Endothelial cell of umbilical vein (primary cell): Measurements from ENCODE around the gene RAC2. TPM values are rescaled to one million over a fixed set of nuclear protein-coding genes. Genes with fewer than 3 reads are reported as not detected.

Source experiments
- BruUV-seq: library from RNA; stranded (reverse); fragments of 400-500 nt; replicated peaks from 2 replicates; lab custom pipeline; 2021; lab: Mats Ljungman, UMichigan
- CTCF ChIA-PET: fragments of 300-600, 350-600 bp; sonication (Branson Sonifier 250); formaldehyde crosslinking; loops from one replicate; lab custom pipeline; 2021; ENCODE audit warnings: antibody characterized with exemption, inconsistent platforms; lab: Charles Lee
- POLR2A ChIA-PET: fragments of 300-600, 350-600 bp; sonication (Branson Sonifier 250); formaldehyde crosslinking; loops from one replicate; lab custom pipeline; 2021; ENCODE audit warnings: antibody characterized with exemption, inconsistent platforms; lab: Charles Lee
- DNase-seq: peaks from one replicate; pipeline ENCODE4 v3.0.0-alpha.2; 2011; ENCODE audit warnings: low read depth, low spot score
- FAIRE-seq: peaks from 2 replicates; lab custom pipeline; 2011; peaks lifted over from hg19 to GRCh38; lab: Jason Lieb, UNC
- H2AFZ ChIP-seq: 2 replicates; pipeline ENCODE4 v1.6.0; 2012; ENCODE audit warnings: low read depth, low read length, control low read depth, inconsistent platforms
- H3K27ac ChIP-seq: 2 replicates; pipeline ENCODE4 v1.5.1; 2011; ENCODE audit warnings: low read depth, mild to moderate bottlenecking, control low read depth, low read length, moderate library complexity; ENCODE audit not compliant: insufficient read depth
- H3K27me3 ChIP-seq, 2 experiments: 2 replicates each; pipeline versions ENCODE4 v1.6.0 to v1.6.1; 2011; ENCODE audit warnings: low read length in 2 of 2, mixed read lengths in 1 of 2; ENCODE audit not compliant: control insufficient read depth in 2 of 2, insufficient read depth in 2 of 2
- H3K36me3 ChIP-seq, 2 experiments: 2 replicates in 1 of 2; 3 replicates in 1 of 2; pipeline ENCODE4 v1.5.1; 2011; ENCODE audit warnings: low read length in 2 of 2, mild to moderate bottlenecking in 1 of 2, moderate library complexity in 1 of 2; ENCODE audit not compliant: control insufficient read depth in 2 of 2, insufficient read depth in 2 of 2; ENCODE audit errors: extremely low read depth in 1 of 2
- H3K4me1 ChIP-seq: 3 replicates; pipeline ENCODE4 v1.5.1; 2011; ENCODE audit warnings: mild to moderate bottlenecking, low read length; ENCODE audit not compliant: control insufficient read depth, insufficient read depth; ENCODE audit errors: extremely low read depth
- H3K4me2 ChIP-seq: 2 replicates; pipeline ENCODE4 v1.6.1; 2011; ENCODE audit warnings: low read length, control low read depth, mixed read lengths; ENCODE audit not compliant: insufficient read depth
- H3K4me3 ChIP-seq, 3 experiments: fragments of 200-600 bp in 1 of 3; sonication (generic), shearing (Covaris generic) in 1 of 3; replicated peaks in 1 of 3; 2 replicates each; pipeline ENCODE4 v1.5.1; 2011 to 2016; ENCODE audit warnings: control low read depth in 3 of 3, low read length in 3 of 3, mild to moderate bottlenecking in 2 of 3, inconsistent platforms in 1 of 3, low read depth in 1 of 3, moderate library complexity in 1 of 3; ENCODE audit not compliant: insufficient read depth in 1 of 3
- H3K79me2 ChIP-seq: 2 replicates; pipeline ENCODE4 v1.6.0; 2012; ENCODE audit warnings: low read length, inconsistent platforms; ENCODE audit not compliant: control insufficient read depth, insufficient read depth
- H3K9ac ChIP-seq: replicated peaks from 2 replicates; pipeline ENCODE3; 2011; ENCODE audit warnings: low read length, control low read depth; ENCODE audit not compliant: insufficient read depth; ENCODE audit errors: extremely low read depth
- H3K9me1 ChIP-seq: replicated peaks from 3 replicates; pipeline ENCODE4 v1.6.0; 2011; ENCODE audit warnings: mild to moderate bottlenecking, low read length; ENCODE audit not compliant: control insufficient read depth, insufficient read depth; ENCODE audit errors: extremely low read depth
- H3K9me3 ChIP-seq: replicated peaks from 2 replicates; pipeline ENCODE4 v1.5.1; 2012; ENCODE audit warnings: low read length, inconsistent platforms; ENCODE audit not compliant: control insufficient read depth, insufficient read depth
- H4K20me1 ChIP-seq: replicated peaks from 2 replicates; pipeline ENCODE3; 2011; ENCODE audit warnings: mild to moderate bottlenecking, low read length; ENCODE audit not compliant: control insufficient read depth, insufficient read depth; ENCODE audit errors: extremely low read depth
- CTCF ChIP-seq, 2 donors: IDR thresholded peaks; 1 replicate in 1 of 2; 2 replicates in 1 of 2; pipeline ENCODE4 v1.5.1; 2011; ENCODE audit warnings: low read length in 2 of 2, mild to moderate bottlenecking in 2 of 2, moderate library complexity in 2 of 2, control low read depth in 1 of 2, inconsistent platforms in 1 of 2, low read depth in 1 of 2; ENCODE audit not compliant: insufficient read depth in 1 of 2; ENCODE audit errors: extremely low read depth in 1 of 2
- EZH2 ChIP-seq: IDR thresholded peaks from 2 replicates; pipeline ENCODE4 v1.6.1; 2012; ENCODE audit warnings: borderline replicate concordance, low read depth, mild to moderate bottlenecking, moderate library complexity, low read length, inconsistent platforms; ENCODE audit not compliant: severe bottlenecking
- FOS ChIP-seq: IDR thresholded peaks from 2 replicates; pipeline ENCODE4 v1.6.1; 2011; ENCODE audit warnings: mild to moderate bottlenecking, low read length, moderate library complexity, borderline replicate concordance; ENCODE audit not compliant: insufficient read depth
- GATA2 ChIP-seq: IDR thresholded peaks from 2 replicates; pipeline ENCODE4 v1.7.0; 2011; ENCODE audit warnings: low read depth, mild to moderate bottlenecking, moderate library complexity, mixed read lengths, low read length; ENCODE audit not compliant: insufficient read length, insufficient read depth
- JUN ChIP-seq: IDR thresholded peaks from 2 replicates; pipeline ENCODE4 v1.6.1; 2011; ENCODE audit warnings: borderline replicate concordance, low read depth; ENCODE audit not compliant: insufficient read length, insufficient read depth
- MAX ChIP-seq: IDR thresholded peaks from 2 replicates; pipeline ENCODE4 v1.6.1; 2011; ENCODE audit not compliant: insufficient read depth, insufficient read length
- MYC ChIP-seq: IDR thresholded peaks from one replicate; pipeline ENCODE4 v1.6.1; 2011; ENCODE audit warnings: mild to moderate bottlenecking, low read depth, low read length
- POLR2A ChIP-seq: IDR thresholded peaks from 2 replicates; pipeline ENCODE4 v1.6.1; 2012; ENCODE audit warnings: low read depth, mild to moderate bottlenecking, control low read depth, low read length
- POLR2AphosphoS5 ChIP-seq: IDR thresholded peaks from 2 replicates; pipeline ENCODE4 v1.6.1; 2012; ENCODE audit warnings: low read depth, mild to moderate bottlenecking, control low read depth, low read length, moderate library complexity; ENCODE audit not compliant: insufficient read depth
- dilution Hi-C: fragments of 300-500 bp; cut with MboI; formaldehyde crosslinking; loops from one replicate; pipeline ENCODE4 v1.15.0; 2019; ENCODE audit warnings: low sequenced_read_pairs; ENCODE audit not compliant: extremely low pct_ligation_motif_present
- intact Hi-C: fragments of 100-400 bp; cut with micrococcal nuclease; formaldehyde crosslinking; loops from one replicate; pipeline ENCODE4 v1.10.0; 2022
- polyA plus RNA-seq, 4 experiments: library from polyadenylated mRNA; depleted of rRNA in 3 of 4; stranded (reverse) in 3 of 4; unstranded in 1 of 4; fragments of >200 nt; gene quantifications; 2 replicates each; pipeline versions ENCODE4 v1.2.1 to v1.2.3, GENCODE V29; 2011 to 2012; ENCODE audit warnings: missing spikeins in 1 of 4
- total RNA-seq: library from RNA; stranded (reverse); gene quantifications from 2 replicates; pipeline ENCODE4 v1.2.3, GENCODE V29; 2021

Gene RAC2
- total and polyA plus RNA-seq, 2 donors (not counting 3 experiments of a cell fraction or from before 2014, with no cell fraction given): 122 to 181 TPM

DNA sequence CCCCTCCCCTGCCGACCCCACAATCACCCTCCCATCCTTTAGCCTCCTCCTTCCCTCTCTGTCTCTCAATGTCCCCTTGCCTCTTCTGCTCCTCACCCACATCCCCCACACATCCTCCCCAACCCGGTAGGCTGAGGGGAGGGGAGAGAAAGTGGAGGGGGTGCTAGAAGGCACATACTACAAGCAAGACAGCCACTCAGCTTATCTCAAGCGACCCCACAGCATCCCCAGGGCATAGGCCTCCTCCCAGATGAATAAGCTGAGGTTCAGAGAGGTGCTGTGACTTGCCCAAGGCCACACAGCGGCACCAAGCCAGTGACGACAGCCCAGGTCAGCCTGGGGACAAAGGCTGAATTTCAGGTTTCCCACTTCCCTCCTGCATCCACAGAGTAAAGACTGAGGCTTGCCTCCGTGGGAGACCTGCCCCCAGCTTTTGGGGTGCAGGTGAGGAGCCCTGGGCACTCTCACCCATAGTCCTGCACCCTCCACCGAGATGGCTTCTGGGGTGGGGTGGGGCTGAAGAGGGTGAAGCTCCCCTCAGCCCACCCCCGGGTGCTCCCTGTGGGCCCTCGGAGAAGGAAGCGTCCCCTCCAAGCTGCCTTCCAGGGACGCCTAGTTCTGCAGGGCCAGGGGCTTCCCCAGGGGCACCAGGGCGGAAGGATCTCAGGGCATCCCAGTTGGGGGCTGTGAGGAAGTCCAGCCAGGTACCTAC lies 511 bp downstream of the RAC2 start:
- Histone ChIP-seq H3K4me2 (peak overlapping the region; percentile 67), H3K9ac (peak overlapping the region; percentile 44), H3K36me3 (peaks cover 0 to 2% of the 10 kb centered on the region in 2 experiments), H3K27me3 (no peaks in the 10 kb centered on the region), H3K4me3 (peak overlapping the region; percentile 39 to 59 (median 50)), H3K27ac (peak overlapping the region; percentile 28), H3K79me2 (peaks cover 10% of the 10 kb centered on the region), H3K9me3 (no peaks in the 10 kb centered on the region), H3K4me1 (peaks cover 34% of the 10 kb centered on the region), H2AFZ (peak overlapping the region; percentile 70), H3K9me1 (no peaks in the 10 kb centered on the region), H4K20me1 (no peaks in the 10 kb centered on the region)
- dilution Hi-C loops: no loop called here
- TSS peak; percentile 41 for BruUV-seq
- DNase-seq: no peak
- ChIA-PET CTCF (interaction anchor here (0.5 to 5.8 kb wide), 6 partner anchors 10 to 81 kb away, joined by 3 to 83 read pairs (median 11); no protein-coding TSS in a partner anchor), POLR2A (no interaction called here)
- no peak for FAIRE-seq
- no peak for TF ChIP-seq POLR2A
- no peak for TF ChIP-seq GATA2
- no peak for TF ChIP-seq FOS
- TF ChIP-seq EZH2: no peak
- TF ChIP-seq JUN: no peak
- no peak for TF ChIP-seq POLR2AphosphoS5
- no peak for TF ChIP-seq MYC
- no peak for TF ChIP-seq CTCF (IDR thresholded peaks at IDR 0.05; ENCODE audit: extremely low read depth in 1 of 2, insufficient read depth in 1 of 2, low read depth in 1 of 2, low read length in 2 of 2)
- no peak for TF ChIP-seq MAX
- intact Hi-C loops: loop anchor here (1.0 kb wide), 1 partner anchor 10 kb away; no protein-coding TSS in a partner anchor
